Tibial artery (tissue), 4 donors: ENCODE data around the gene THSD4.

ENCODE experiments used
- DNase-seq, 2 donors: peaks; one replicate each; pipeline ENCODE4 v3.0.0-alpha.2; 2019
- H3K27ac ChIP-seq, 2 donors: fragments of 200-600 bp; sonication (generic) in 1 of 2; 1 replicate in 1 of 2; 2 replicates in 1 of 2; pipeline ENCODE4 v1.5.1; 2018 to 2019; ENCODE audit warnings: mild to moderate bottlenecking in 1 of 2
- H3K27me3 ChIP-seq, 2 donors: fragments of 200-600 bp; sonication (generic) in 1 of 2; one replicate each; pipeline versions ENCODE4 v1.5.1 to v1.6.0; 2016 to 2019
- H3K36me3 ChIP-seq, 3 donors: fragments of 200-600 bp; sonication (generic) in 2 of 3; one replicate each; pipeline ENCODE4 v1.5.1; 2016 to 2019; ENCODE audit warnings: mild to moderate bottlenecking in 2 of 3
- H3K4me1 ChIP-seq, 4 donors: fragments of 200-600 bp; sonication (generic) in 2 of 4; 1 replicate in 3 of 4; 2 replicates in 1 of 4; pipeline ENCODE4 v1.5.1; 2016 to 2019
- H3K4me3 ChIP-seq, 2 donors: fragments of 200-600 bp; sonication (generic) in 1 of 2; 1 replicate in 1 of 2; 2 replicates in 1 of 2; pipeline ENCODE4 v1.5.1; 2018 to 2019; ENCODE audit warnings: mild to moderate bottlenecking in 2 of 2
- H3K9me3 ChIP-seq, 3 donors: fragments of 200-600 bp; sonication (generic) in 1 of 3; one replicate each; pipeline ENCODE4 v1.5.1; 2016 to 2019
- intact Hi-C: fragments of 100-400 bp; cut with DNase I; formaldehyde crosslinking; loops from one replicate; pipeline ENCODE4 v1.15.0; 2023; ENCODE audit warnings: low total_unique reads
- TF ChIP-seq, protein P1 (sequence below), 2 experiments: fragments of 200-600 bp in 1 of 2; fragments of 450-650 bp in 1 of 2; IDR thresholded peaks; one replicate each; pipeline ENCODE4 v1.5.1; 2017 to 2019; ENCODE audit warnings: antibody characterized with exemption in 2 of 2, mild to moderate bottlenecking in 1 of 2, moderate library complexity in 1 of 2

THSD4 gene

GRCh38 chr15:71599418-71600151 is 484.3 kb downstream of the THSD4 start:
- no peak for DNase-seq
- Histone ChIP-seq H3K9me3 (no peaks in the 10 kb centered on the region), H3K36me3 (no peaks in the 10 kb centered on the region), H3K4me1 (peaks cover 0 to 36% (median 18%) of the 10 kb centered on the region in 4 donors), H3K27me3 (no peaks in the 10 kb centered on the region), H3K27ac (no peak overlapping the region), H3K4me3 (no peak overlapping the region)
- intact Hi-C loops, result no loop called here
- TF ChIP-seq, protein P1, sequence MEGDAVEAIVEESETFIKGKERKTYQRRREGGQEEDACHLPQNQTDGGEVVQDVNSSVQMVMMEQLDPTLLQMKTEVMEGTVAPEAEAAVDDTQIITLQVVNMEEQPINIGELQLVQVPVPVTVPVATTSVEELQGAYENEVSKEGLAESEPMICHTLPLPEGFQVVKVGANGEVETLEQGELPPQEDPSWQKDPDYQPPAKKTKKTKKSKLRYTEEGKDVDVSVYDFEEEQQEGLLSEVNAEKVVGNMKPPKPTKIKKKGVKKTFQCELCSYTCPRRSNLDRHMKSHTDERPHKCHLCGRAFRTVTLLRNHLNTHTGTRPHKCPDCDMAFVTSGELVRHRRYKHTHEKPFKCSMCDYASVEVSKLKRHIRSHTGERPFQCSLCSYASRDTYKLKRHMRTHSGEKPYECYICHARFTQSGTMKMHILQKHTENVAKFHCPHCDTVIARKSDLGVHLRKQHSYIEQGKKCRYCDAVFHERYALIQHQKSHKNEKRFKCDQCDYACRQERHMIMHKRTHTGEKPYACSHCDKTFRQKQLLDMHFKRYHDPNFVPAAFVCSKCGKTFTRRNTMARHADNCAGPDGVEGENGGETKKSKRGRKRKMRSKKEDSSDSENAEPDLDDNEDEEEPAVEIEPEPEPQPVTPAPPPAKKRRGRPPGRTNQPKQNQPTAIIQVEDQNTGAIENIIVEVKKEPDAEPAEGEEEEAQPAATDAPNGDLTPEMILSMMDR (IDR thresholded peaks at IDR 0.05), result no peak

DNA sequence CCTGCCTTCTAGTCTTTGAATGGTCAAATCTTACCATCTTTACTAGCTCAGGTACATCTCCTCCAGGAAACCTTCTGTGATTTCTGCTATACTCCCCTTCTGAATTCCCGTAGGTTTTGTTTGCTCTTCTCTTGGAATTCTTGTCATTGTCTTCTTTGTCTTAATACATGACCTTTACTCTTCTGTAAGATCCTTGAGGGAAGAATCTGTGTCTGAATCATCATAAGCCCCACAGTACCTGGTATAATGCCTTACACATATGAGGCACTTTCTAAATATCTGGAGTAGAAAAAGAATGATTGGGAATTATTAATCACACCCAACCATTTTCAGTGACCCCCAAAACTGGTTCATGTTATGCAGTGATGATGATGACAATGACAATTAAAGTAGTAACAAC is 485.0 kb downstream of the THSD4 start:
- intact Hi-C loops, result no loop called here
- H3K36me3 ChIP-seq, result no peaks in the 10 kb centered on the region
- TF ChIP-seq, protein P1 (IDR thresholded peaks at IDR 0.05), result no peak
- H3K27ac ChIP-seq, result no peak overlapping the region
- H3K27me3 ChIP-seq, result no peaks in the 10 kb centered on the region
- no peak overlapping the region for H3K4me3 ChIP-seq
- H3K4me1 ChIP-seq, result peaks cover 0 to 36% (median 18%) of the 10 kb centered on the region in 4 donors
- H3K9me3 ChIP-seq, result no peaks in the 10 kb centered on the region
- DNase-seq, result no peak

- Histone ChIP-seq H3K36me3 (no peaks in the 10 kb centered on the region), H3K9me3 (no peaks in the 10 kb centered on the region), H3K4me1 (peaks cover 0 to 32% (median 15%) of the 10 kb centered on the region in 4 donors), H3K27me3 (no peaks in the 10 kb centered on the region), H3K4me3 (no peak overlapping the region), H3K27ac (no peak overlapping the region)
- no peak for DNase-seq
- TF ChIP-seq, protein P1 (IDR thresholded peaks at IDR 0.05), result no peak
- intact Hi-C loops, result no loop called here
Measured at GRCh38 chr15:71601038-71601834, 486.0 kb downstream of the THSD4 start.

DNA sequence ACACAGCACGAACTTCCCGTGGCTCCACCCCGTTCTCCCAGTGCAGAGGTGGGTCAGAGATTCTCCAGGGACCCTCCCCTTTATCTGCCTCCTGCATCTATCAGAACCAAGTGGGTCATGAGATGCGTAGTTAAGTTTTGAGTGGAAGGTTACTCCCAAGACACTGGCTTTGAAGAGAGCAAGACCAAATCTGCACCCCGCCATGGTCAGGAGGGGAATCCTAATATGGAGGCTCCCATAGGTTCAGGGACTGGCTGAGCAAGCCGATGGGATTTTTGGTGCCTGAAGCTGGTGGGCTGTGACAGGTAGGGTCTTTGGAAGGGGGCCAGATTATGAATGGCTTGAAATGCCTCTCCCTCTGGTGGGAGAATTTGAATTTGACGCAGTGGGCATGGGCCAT is 488.1 kb downstream of the THSD4 start:
- TF ChIP-seq, protein P1 (IDR thresholded peaks at IDR 0.05), result no peak
- no peaks in the 10 kb centered on the region for H3K27me3 ChIP-seq
- H3K9me3 ChIP-seq, result no peaks in the 10 kb centered on the region
- H3K4me3 ChIP-seq, result no peak overlapping the region
- H3K36me3 ChIP-seq, result no peaks in the 10 kb centered on the region
- intact Hi-C loops, result no loop called here
- no peak overlapping the region for H3K27ac ChIP-seq
- peaks cover 0 to 11% (median 0%) of the 10 kb centered on the region in 4 donors for H3K4me1 ChIP-seq
- no peak for DNase-seq

DNA sequence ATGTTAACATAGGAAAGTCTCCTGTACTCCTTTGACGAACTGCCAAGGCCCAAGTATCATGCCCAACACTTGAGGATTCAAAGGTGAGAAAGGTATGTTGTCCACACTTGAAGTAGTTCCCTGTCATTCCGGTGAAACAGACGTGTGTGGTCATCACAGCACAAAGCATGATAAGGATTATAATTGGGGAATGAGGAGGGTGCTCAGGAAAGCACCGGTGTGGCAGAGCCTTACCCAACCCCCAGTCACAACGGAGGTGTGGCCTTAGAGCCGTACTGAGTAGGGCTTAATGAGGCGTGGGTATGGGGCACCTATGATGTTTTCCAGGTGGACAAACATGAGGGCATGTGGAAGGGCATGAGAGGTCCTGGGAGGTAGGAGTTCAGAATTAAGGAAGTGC is 492.1 kb downstream of the THSD4 start:
- Histone ChIP-seq H3K27me3 (no peaks in the 10 kb centered on the region), H3K36me3 (no peaks in the 10 kb centered on the region), H3K9me3 (no peaks in the 10 kb centered on the region), H3K27ac (no peak overlapping the region), H3K4me1 (peaks cover 0 to 36% (median 23%) of the 10 kb centered on the region in 4 donors), H3K4me3 (no peak overlapping the region)
- intact Hi-C loops, result no loop called here
- DNase-seq, result no peak
- TF ChIP-seq, protein P1 (IDR thresholded peaks at IDR 0.05), result no peak
